Stimulated activated CD4-positive, alpha-beta T cell treated with anti-CD3 and anti-CD28 coated beads, Interleukin-2, amount 100 ng/mL, for 4 hours (primary cell): ENCODE measurements around the gene FBN2.

Experiments
- DNase-seq: peaks from one replicate; pipeline ENCODE4 v3.0.0-alpha.2; 2020; ENCODE audit warnings: low read depth

The FBN2 gene

GRCh38 chr5:128252756-128253155 lies 285.3 kb downstream of the FBN2 start:
- DNase-seq, result no peak

DNA sequence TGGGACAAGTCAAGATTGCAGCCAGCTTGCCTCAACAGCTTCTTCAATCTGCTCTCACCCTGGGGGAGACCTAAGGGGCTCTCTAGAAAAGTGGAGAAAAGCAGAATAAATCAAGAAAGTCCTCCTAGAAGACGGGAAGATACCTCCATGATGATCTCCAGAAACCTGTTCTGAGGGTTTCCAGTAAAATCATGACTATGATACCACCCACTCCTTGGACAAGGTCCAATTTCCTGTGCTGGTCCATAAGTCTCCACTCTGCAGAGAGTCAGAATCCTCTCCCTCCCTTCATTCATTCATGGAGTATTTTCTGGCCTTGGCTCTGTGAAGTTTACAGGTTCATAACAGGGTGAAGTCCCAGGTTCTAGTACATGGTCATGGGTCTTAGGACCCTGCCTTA lies 285.8 kb downstream of the FBN2 start:
- DNase-seq, result no peak

DNA sequence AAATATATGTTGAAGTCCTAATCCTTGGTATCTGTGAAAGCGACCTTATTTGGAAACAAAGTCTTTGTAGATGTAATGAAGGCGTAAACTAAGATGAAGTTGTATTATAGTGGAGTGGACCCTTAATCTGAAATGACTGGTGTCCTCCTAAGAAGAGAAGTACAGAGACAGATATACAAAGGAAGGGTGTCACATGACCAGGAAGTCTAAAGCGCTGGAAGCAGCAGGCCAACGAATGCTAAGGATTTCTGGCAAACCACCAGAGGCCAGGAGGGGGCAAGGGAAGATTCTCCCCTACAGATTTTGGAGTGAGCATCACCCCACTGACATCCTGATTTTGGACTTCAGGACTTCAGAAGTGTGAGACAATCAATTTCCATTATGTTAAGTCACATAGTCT lies 292.1 kb downstream of the FBN2 start:
- DNase-seq, result no peak

- DNase-seq, result no peak
Measured at GRCh38 chr5:128243958-128244582, 294.0 kb downstream of the FBN2 start.

DNA sequence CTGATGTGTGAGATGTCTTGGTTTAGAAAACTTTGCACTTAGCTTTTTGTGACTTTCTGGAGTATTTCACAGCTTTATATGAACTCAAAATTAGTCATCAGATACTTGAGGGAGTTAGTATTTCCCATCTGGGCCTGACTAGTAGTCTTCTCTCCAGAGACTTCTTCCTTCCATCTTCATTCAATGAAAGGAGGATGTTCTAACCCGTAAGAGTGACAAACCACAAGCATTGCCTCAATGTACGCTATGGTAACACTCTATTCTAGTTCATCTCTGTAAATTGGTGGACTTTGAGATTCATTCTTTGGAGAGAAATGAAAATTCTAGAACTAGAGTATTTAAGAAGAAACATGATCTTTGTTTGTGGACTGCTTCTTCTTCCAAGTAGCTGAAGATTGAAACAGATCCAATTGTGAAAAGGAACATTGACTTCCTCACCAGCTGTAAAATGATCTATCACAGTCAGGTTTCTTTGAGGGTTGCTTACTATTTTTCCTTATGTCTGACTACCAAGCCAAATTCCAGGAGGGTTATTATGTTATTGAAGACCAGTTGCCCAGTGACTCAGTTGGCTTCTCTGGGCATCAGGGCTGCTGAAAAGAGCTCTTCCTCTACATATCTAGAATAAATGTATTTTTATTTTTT lies 296.9 kb downstream of the FBN2 start:
- DNase-seq, result no peak

GRCh38 chr5:128237546-128237945 lies 300.5 kb downstream of the FBN2 start:
- DNase-seq, result no peak

- DNase-seq, result no peak
Measured at GRCh38 chr5:128237000-128237399, 301.0 kb downstream of the FBN2 start.

- no peak for DNase-seq
Measured at GRCh38 chr5:128236334-128236733, 301.7 kb downstream of the FBN2 start.

GRCh38 chr5:128234928-128235641 lies 303.0 kb downstream of the FBN2 start:
- DNase-seq, result no peak

- DNase-seq, result no peak
Measured at GRCh38 chr5:128228521-128228920, 309.5 kb downstream of the FBN2 start.

GRCh38 chr5:128228008-128228407 lies 310.0 kb downstream of the FBN2 start:
- no peak for DNase-seq

DNA sequence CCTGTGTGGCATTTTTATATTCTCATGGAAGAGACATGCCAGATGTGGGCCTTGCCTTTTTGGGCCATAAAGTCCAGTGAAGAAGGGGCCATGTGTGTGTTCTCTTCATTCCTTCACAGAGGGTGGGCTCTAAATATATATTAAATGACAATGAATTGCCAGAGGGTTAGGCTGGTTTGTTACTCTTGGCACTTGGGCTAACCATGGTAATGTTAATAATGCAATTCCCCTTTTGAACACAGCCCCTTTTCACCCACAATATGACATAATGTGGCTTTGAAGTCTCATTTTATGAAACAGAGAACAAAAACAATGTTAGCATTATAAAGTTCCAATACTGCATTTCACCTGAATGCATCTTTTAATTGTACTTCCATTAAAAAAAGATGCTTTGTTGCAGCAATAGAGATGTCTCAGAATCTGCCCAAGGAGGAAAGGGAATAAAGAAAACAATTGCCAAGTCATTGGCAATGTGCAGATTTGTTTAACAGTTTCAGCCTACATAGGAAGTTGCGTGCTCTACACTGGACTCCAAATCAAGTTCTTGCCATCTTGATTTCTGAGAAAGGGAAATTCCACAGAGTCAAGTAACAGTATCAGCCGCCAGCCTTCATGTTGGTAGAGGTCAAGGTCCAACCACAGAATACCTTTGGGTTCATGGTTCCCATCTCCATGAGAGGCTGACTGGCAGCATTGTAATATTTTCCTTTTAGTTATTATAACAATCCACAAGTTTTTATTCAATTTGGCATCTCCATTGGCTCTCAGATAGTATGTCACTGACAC lies 312.6 kb downstream of the FBN2 start:
- no peak for DNase-seq

GRCh38 chr5:128224336-128224735 lies 313.7 kb downstream of the FBN2 start:
- no peak for DNase-seq

GRCh38 chr5:128220841-128221240 lies 317.2 kb downstream of the FBN2 start:
- no peak for DNase-seq

GRCh38 chr5:128216860-128217531 lies 321.0 kb downstream of the FBN2 start:
- DNase-seq, result no peak

DNA sequence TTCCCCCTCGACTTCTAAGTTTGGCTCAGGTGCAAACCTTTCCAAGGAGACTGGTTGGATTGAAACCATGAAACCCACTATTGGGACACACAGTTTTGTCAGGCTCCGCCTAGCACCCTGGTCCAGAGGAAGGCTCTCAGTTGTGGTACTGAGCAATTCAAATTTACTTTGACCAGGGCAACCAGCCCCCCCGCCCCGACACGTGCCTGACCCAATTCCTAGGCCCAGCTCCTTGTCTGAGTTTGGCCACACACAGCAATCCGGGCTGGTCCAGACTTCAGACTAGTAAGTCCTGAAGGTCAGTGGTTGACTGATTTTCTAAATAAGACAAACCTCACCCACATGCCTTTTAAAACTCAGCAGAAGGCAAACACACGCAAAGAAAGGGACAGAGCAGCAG lies 321.8 kb downstream of the FBN2 start:
- no peak for DNase-seq

DNA sequence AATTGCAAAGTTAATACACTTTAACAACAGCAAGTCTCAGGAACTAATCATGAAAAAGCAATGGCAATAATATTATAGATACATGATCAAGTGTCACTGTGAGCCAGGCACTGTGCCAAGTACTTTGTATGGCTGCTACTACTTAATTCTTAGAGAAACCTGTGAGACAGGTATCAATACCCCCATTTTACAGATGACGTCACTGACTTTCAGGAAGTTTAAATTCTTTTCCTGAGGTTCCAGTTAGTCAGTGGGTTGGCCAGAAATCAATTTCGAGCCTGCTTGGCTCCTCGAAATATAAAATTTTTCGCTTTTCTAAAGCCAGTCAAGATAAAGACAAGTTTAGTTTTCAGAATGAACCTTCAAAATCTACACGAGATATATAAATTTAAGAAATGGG lies 324.2 kb downstream of the FBN2 start:
- no peak for DNase-seq

- DNase-seq, result no peak
Measured at GRCh38 chr5:128213340-128213739, 324.7 kb downstream of the FBN2 start.

- no peak for DNase-seq
Measured at GRCh38 chr5:128212191-128212806, 325.7 kb downstream of the FBN2 start.

DNA sequence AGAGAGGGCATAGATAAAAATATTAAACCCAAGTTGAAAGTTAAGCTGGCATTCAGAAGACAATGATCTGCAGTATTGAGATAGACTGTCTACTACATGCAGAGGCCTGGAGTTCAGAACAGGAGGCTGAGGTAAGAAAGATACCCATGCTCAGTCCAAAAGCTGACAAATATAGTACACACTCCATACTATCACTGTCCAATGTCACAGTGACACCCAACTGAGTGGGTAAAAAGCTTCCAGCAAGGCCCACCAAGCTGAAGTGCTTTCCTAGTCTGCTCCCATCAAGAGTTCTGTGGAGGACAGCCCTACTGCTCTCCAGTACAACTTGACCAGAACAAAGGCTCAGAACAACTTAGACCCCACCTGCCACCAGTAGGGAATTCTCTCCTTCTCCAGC lies 329.6 kb downstream of the FBN2 start:
- DNase-seq, result no peak
